GM21576 (cell line): ENCODE data around the gene CPNE5.

Experiments
- ATAC-seq: cut with Tn5 transposase; IDR thresholded peaks from one replicate; pipeline ENCODE4 v1.9.1; 2021; ENCODE audit warnings: mild to moderate bottlenecking, moderate library complexity; ENCODE audit not compliant: unreplicated experiment

Gene CPNE5

GRCh38 chr6:36794713-36795065, 44.6 kb downstream of the CPNE5 start:
- no peak for ATAC-seq

GRCh38 chr6:36793913-36794712, 45.1 kb downstream of the CPNE5 start:
- no peak for ATAC-seq

- no peak for ATAC-seq
These were observed 45.8 kb downstream of the CPNE5 start for GRCh38 chr6:36793296-36793912.

- ATAC-seq = no peak
These were observed 47.6 kb downstream of the CPNE5 start for GRCh38 chr6:36791521-36792135.

- ATAC-seq = no peak
These were observed 48.2 kb downstream of the CPNE5 start for GRCh38 chr6:36791085-36791484.

- ATAC-seq = no peak
These were observed 50.5 kb downstream of the CPNE5 start for GRCh38 chr6:36788768-36789167.

- no peak for ATAC-seq
These were observed 51.1 kb downstream of the CPNE5 start for GRCh38 chr6:36788186-36788585.

- no peak for ATAC-seq
These were observed 52.0 kb downstream of the CPNE5 start for GRCh38 chr6:36787210-36787609.

GRCh38 chr6:36786055-36786675, 53.1 kb downstream of the CPNE5 start:
- ATAC-seq = no peak

- ATAC-seq = no peak
These were observed 54.9 kb downstream of the CPNE5 start for GRCh38 chr6:36784376-36784636.

- ATAC-seq = no peak
These were observed 55.5 kb downstream of the CPNE5 start for GRCh38 chr6:36783603-36784375.

GRCh38 chr6:36781669-36782068, 57.6 kb downstream of the CPNE5 start:
- ATAC-seq = no peak

GRCh38 chr6:36780442-36781177, 58.6 kb downstream of the CPNE5 start:
- ATAC-seq = no peak

- no peak for ATAC-seq
These were observed 60.0 kb downstream of the CPNE5 start for GRCh38 chr6:36779227-36779626.

- ATAC-seq = no peak
These were observed 61.4 kb downstream of the CPNE5 start for GRCh38 chr6:36777801-36778200.

- no peak for ATAC-seq
These were observed 63.1 kb downstream of the CPNE5 start for GRCh38 chr6:36776167-36776566.

- ATAC-seq = no peak
These were observed 64.9 kb downstream of the CPNE5 start for GRCh38 chr6:36774331-36774730.

- no peak for ATAC-seq
These were observed 66.8 kb downstream of the CPNE5 start for GRCh38 chr6:36772397-36772796.

GRCh38 chr6:36771145-36771544, 68.1 kb downstream of the CPNE5 start:
- ATAC-seq = no peak

- no peak for ATAC-seq
These were observed 69.4 kb downstream of the CPNE5 start for GRCh38 chr6:36769676-36770499.
